HCT116 (cell line): ENCODE measurements around the gene CFAP161.

ENCODE experiments used
- CEBPB ChIP-seq: IDR thresholded peaks from 2 replicates; pipeline ENCODE4 v1.6.1; 2012; ENCODE audit warnings: low read depth
- CTCF ChIP-seq, 3 experiments: fragments of 200-600 bp in 1 of 3; sonication (generic) in 1 of 3; IDR thresholded peaks in 2 of 3; conservative IDR thresholded peaks in 1 of 3; 2 replicates each; pipeline ENCODE4 v1.5.1; 2012 to 2017; ENCODE audit warnings: low read depth in 2 of 3, low read length in 2 of 3, antibody characterized with exemption in 1 of 3, borderline replicate concordance in 1 of 3, control low read depth in 1 of 3, mild to moderate bottlenecking in 1 of 3, mixed read lengths in 1 of 3, mixed run types in 1 of 3, moderate library complexity in 1 of 3; ENCODE audit not compliant: insufficient read depth in 1 of 3
- EZH2phosphoT487 ChIP-seq: fragments of 200-600 bp; IDR thresholded peaks from 2 replicates; pipeline ENCODE4 v1.6.1; 2018; ENCODE audit warnings: antibody characterized with exemption, borderline replicate concordance
- FOSL1 ChIP-seq: IDR thresholded peaks from 2 replicates; pipeline ENCODE4 v1.6.1; 2012; ENCODE audit warnings: low read depth
- MAX ChIP-seq: IDR thresholded peaks from 2 replicates; pipeline ENCODE4 v1.6.1; 2012
- POLR2A ChIP-seq: IDR thresholded peaks from 2 replicates; pipeline ENCODE4 v1.7.0; 2011; ENCODE audit warnings: borderline replicate concordance; ENCODE audit not compliant: insufficient read depth, insufficient read length; ENCODE audit errors: extremely low read depth
- POLR2AphosphoS5 ChIP-seq: IDR thresholded peaks from 2 replicates; pipeline ENCODE4 v1.6.1; 2011; ENCODE audit warnings: mild to moderate bottlenecking, low read depth, low read length, moderate library complexity
- RAD21 ChIP-seq: IDR thresholded peaks from 2 replicates; pipeline ENCODE4 v1.6.1; 2012; ENCODE audit warnings: low read depth, mild to moderate bottlenecking
- REST ChIP-seq: IDR thresholded peaks from 2 replicates; pipeline ENCODE4 v1.6.1; 2012; ENCODE audit warnings: low read depth
- TCF7L2 ChIP-seq: IDR thresholded peaks from 2 replicates; pipeline ENCODE4 v1.7.0; 2011; ENCODE audit warnings: borderline replicate concordance, inconsistent platforms; ENCODE audit not compliant: insufficient read depth, insufficient read length; ENCODE audit errors: extremely low read depth
- ZBTB33 ChIP-seq: IDR thresholded peaks from 2 replicates; pipeline ENCODE4 v1.6.1; 2011; ENCODE audit warnings: mild to moderate bottlenecking, low read length, moderate library complexity; ENCODE audit not compliant: insufficient replicate concordance; ENCODE audit errors: extremely low read depth

GRCh38 chr15:81161160-81161673, 27.1 kb downstream of the CFAP161 start:
- no peak for TF ChIP-seq ZBTB33
- TF ChIP-seq POLR2AphosphoS5, result no peak
- no peak for TF ChIP-seq RAD21
- TF ChIP-seq POLR2A, result no peak
- no peak for TF ChIP-seq CTCF (IDR thresholded peaks at IDR 0.05 in 2 of 3, conservative IDR thresholded peaks at IDR 0.05 in 1 of 3; ENCODE audit: borderline replicate concordance in 1 of 3, insufficient read depth in 1 of 3, low read depth in 2 of 3, low read length in 2 of 3)
- no peak for TF ChIP-seq EZH2phosphoT487
- no peak for TF ChIP-seq TCF7L2
- TF ChIP-seq REST, result no peak
- TF ChIP-seq FOSL1, result no peak
- TF ChIP-seq CEBPB, result no peak
- TF ChIP-seq MAX, result no peak
